Measurements from ENCODE around the gene BRCA1.

- TF ChIP-seq TAF1 (IDR thresholded peaks at IDR 0.05; ENCODE audit: borderline replicate concordance, insufficient read depth, low read length) (peak; percentile 70; the same call in 1 of the 2 replicates), REST (IDR thresholded peaks at IDR 0.05; ENCODE audit: insufficient read depth in 1 of 2, low read depth in 2 of 2, low read length in 2 of 2) (peak in 1 of 2 experiments; percentile 10; a peak in 1 of 4 replicates), POLR2AphosphoS5 (IDR thresholded peaks at IDR 0.05; ENCODE audit: low read depth, low read length) (peak; percentile 56; the same call in 1 of the 2 replicates), SIN3A (IDR thresholded peaks at IDR 0.05; ENCODE audit: borderline replicate concordance, insufficient read depth, low read length) (peak; percentile 77)
Observed at GRCh38 chr17:43125133-43125966, at the start of gene BRCA1.
